Endothelial cell of umbilical vein (primary cell): ENCODE measurements around the gene KATNAL1. TPM values are rescaled to one million over a fixed set of nuclear protein-coding genes. Genes with fewer than 3 reads are reported as not detected.

ENCODE experiments used
- BruUV-seq: library from RNA; stranded (reverse); fragments of 400-500 nt; replicated peaks from 2 replicates; lab custom pipeline; 2021; lab: Mats Ljungman, UMichigan
- CTCF ChIA-PET: fragments of 300-600, 350-600 bp; sonication (Branson Sonifier 250); formaldehyde crosslinking; loops from one replicate; lab custom pipeline; 2021; ENCODE audit warnings: antibody characterized with exemption, inconsistent platforms; lab: Charles Lee
- POLR2A ChIA-PET: fragments of 300-600, 350-600 bp; sonication (Branson Sonifier 250); formaldehyde crosslinking; loops from one replicate; lab custom pipeline; 2021; ENCODE audit warnings: antibody characterized with exemption, inconsistent platforms; lab: Charles Lee
- DNase-seq: peaks from one replicate; pipeline ENCODE4 v3.0.0-alpha.2; 2011; ENCODE audit warnings: low read depth, low spot score
- FAIRE-seq: peaks from 2 replicates; lab custom pipeline; 2011; peaks lifted over from hg19 to GRCh38; lab: Jason Lieb, UNC
- H2AFZ ChIP-seq: 2 replicates; pipeline ENCODE4 v1.6.0; 2012; ENCODE audit warnings: low read depth, low read length, control low read depth, inconsistent platforms
- H3K27ac ChIP-seq: 2 replicates; pipeline ENCODE4 v1.5.1; 2011; ENCODE audit warnings: low read depth, mild to moderate bottlenecking, control low read depth, low read length, moderate library complexity; ENCODE audit not compliant: insufficient read depth
- H3K27me3 ChIP-seq, 2 experiments: 2 replicates each; pipeline versions ENCODE4 v1.6.0 to v1.6.1; 2011; ENCODE audit warnings: low read length in 2 of 2, mixed read lengths in 1 of 2; ENCODE audit not compliant: control insufficient read depth in 2 of 2, insufficient read depth in 2 of 2
- H3K36me3 ChIP-seq, 2 experiments: 2 replicates in 1 of 2; 3 replicates in 1 of 2; pipeline ENCODE4 v1.5.1; 2011; ENCODE audit warnings: low read length in 2 of 2, mild to moderate bottlenecking in 1 of 2, moderate library complexity in 1 of 2; ENCODE audit not compliant: control insufficient read depth in 2 of 2, insufficient read depth in 2 of 2; ENCODE audit errors: extremely low read depth in 1 of 2
- H3K4me1 ChIP-seq: 3 replicates; pipeline ENCODE4 v1.5.1; 2011; ENCODE audit warnings: mild to moderate bottlenecking, low read length; ENCODE audit not compliant: control insufficient read depth, insufficient read depth; ENCODE audit errors: extremely low read depth
- H3K4me2 ChIP-seq: 2 replicates; pipeline ENCODE4 v1.6.1; 2011; ENCODE audit warnings: low read length, control low read depth, mixed read lengths; ENCODE audit not compliant: insufficient read depth
- H3K4me3 ChIP-seq, 3 experiments: fragments of 200-600 bp in 1 of 3; sonication (generic), shearing (Covaris generic) in 1 of 3; replicated peaks in 1 of 3; 2 replicates each; pipeline ENCODE4 v1.5.1; 2011 to 2016; ENCODE audit warnings: control low read depth in 3 of 3, low read length in 3 of 3, mild to moderate bottlenecking in 2 of 3, inconsistent platforms in 1 of 3, low read depth in 1 of 3, moderate library complexity in 1 of 3; ENCODE audit not compliant: insufficient read depth in 1 of 3
- H3K79me2 ChIP-seq: 2 replicates; pipeline ENCODE4 v1.6.0; 2012; ENCODE audit warnings: low read length, inconsistent platforms; ENCODE audit not compliant: control insufficient read depth, insufficient read depth
- H3K9ac ChIP-seq: replicated peaks from 2 replicates; pipeline ENCODE3; 2011; ENCODE audit warnings: low read length, control low read depth; ENCODE audit not compliant: insufficient read depth; ENCODE audit errors: extremely low read depth
- H3K9me1 ChIP-seq: replicated peaks from 3 replicates; pipeline ENCODE4 v1.6.0; 2011; ENCODE audit warnings: mild to moderate bottlenecking, low read length; ENCODE audit not compliant: control insufficient read depth, insufficient read depth; ENCODE audit errors: extremely low read depth
- H3K9me3 ChIP-seq: replicated peaks from 2 replicates; pipeline ENCODE4 v1.5.1; 2012; ENCODE audit warnings: low read length, inconsistent platforms; ENCODE audit not compliant: control insufficient read depth, insufficient read depth
- H4K20me1 ChIP-seq: replicated peaks from 2 replicates; pipeline ENCODE3; 2011; ENCODE audit warnings: mild to moderate bottlenecking, low read length; ENCODE audit not compliant: control insufficient read depth, insufficient read depth; ENCODE audit errors: extremely low read depth
- EZH2 ChIP-seq: IDR thresholded peaks from 2 replicates; pipeline ENCODE4 v1.6.1; 2012; ENCODE audit warnings: borderline replicate concordance, low read depth, mild to moderate bottlenecking, moderate library complexity, low read length, inconsistent platforms; ENCODE audit not compliant: severe bottlenecking
- FOS ChIP-seq: IDR thresholded peaks from 2 replicates; pipeline ENCODE4 v1.6.1; 2011; ENCODE audit warnings: mild to moderate bottlenecking, low read length, moderate library complexity, borderline replicate concordance; ENCODE audit not compliant: insufficient read depth
- GATA2 ChIP-seq: IDR thresholded peaks from 2 replicates; pipeline ENCODE4 v1.7.0; 2011; ENCODE audit warnings: low read depth, mild to moderate bottlenecking, moderate library complexity, mixed read lengths, low read length; ENCODE audit not compliant: insufficient read length, insufficient read depth
- JUN ChIP-seq: IDR thresholded peaks from 2 replicates; pipeline ENCODE4 v1.6.1; 2011; ENCODE audit warnings: borderline replicate concordance, low read depth; ENCODE audit not compliant: insufficient read length, insufficient read depth
- MAX ChIP-seq: IDR thresholded peaks from 2 replicates; pipeline ENCODE4 v1.6.1; 2011; ENCODE audit not compliant: insufficient read depth, insufficient read length
- POLR2A ChIP-seq: IDR thresholded peaks from 2 replicates; pipeline ENCODE4 v1.6.1; 2012; ENCODE audit warnings: low read depth, mild to moderate bottlenecking, control low read depth, low read length
- dilution Hi-C: fragments of 300-500 bp; cut with MboI; formaldehyde crosslinking; loops from one replicate; pipeline ENCODE4 v1.15.0; 2019; ENCODE audit warnings: low sequenced_read_pairs; ENCODE audit not compliant: extremely low pct_ligation_motif_present
- intact Hi-C: fragments of 100-400 bp; cut with micrococcal nuclease; formaldehyde crosslinking; loops from one replicate; pipeline ENCODE4 v1.10.0; 2022
- polyA plus RNA-seq, 4 experiments: library from polyadenylated mRNA; depleted of rRNA in 3 of 4; stranded (reverse) in 3 of 4; unstranded in 1 of 4; fragments of >200 nt; gene quantifications; 2 replicates each; pipeline versions ENCODE4 v1.2.1 to v1.2.3, GENCODE V29; 2011 to 2012; ENCODE audit warnings: missing spikeins in 1 of 4
- total RNA-seq: library from RNA; stranded (reverse); gene quantifications from 2 replicates; pipeline ENCODE4 v1.2.3, GENCODE V29; 2021
- TF ChIP-seq, protein P1 (sequence below), 2 donors: IDR thresholded peaks; 1 replicate in 1 of 2; 2 replicates in 1 of 2; pipeline ENCODE4 v1.5.1; 2011; ENCODE audit warnings: low read length in 2 of 2, mild to moderate bottlenecking in 2 of 2, moderate library complexity in 2 of 2, control low read depth in 1 of 2, inconsistent platforms in 1 of 2, low read depth in 1 of 2; ENCODE audit not compliant: insufficient read depth in 1 of 2; ENCODE audit errors: extremely low read depth in 1 of 2

Gene KATNAL1
- total and polyA plus RNA-seq, 2 donors (not counting 3 experiments of a cell fraction or from before 2014, with no cell fraction given) = 7.2 to 49.2 TPM

- Histone ChIP-seq H3K36me3 (no peaks in the 10 kb centered on the region), H3K27me3 (no peaks in the 10 kb centered on the region), H3K9ac (no peak overlapping the region), H3K4me1 (no peaks in the 10 kb centered on the region), H3K27ac (no peak overlapping the region), H3K4me3 (no peak overlapping the region), H3K79me2 (no peaks in the 10 kb centered on the region), H3K9me1 (no peaks in the 10 kb centered on the region), H3K9me3 (no peaks in the 10 kb centered on the region), H3K4me2 (no peak overlapping the region), H4K20me1 (no peaks in the 10 kb centered on the region), H2AFZ (no peak overlapping the region)
- intact Hi-C loops (no loop called here), dilution Hi-C loops (loop anchor here (25.0 kb wide), 1 partner anchor 209 kb away; no protein-coding TSS in a partner anchor)
- DNase-seq (no peak), FAIRE-seq (no peak)
- TF ChIP-seq EZH2 = no peak
- no peak for TF ChIP-seq GATA2
- no peak for TF ChIP-seq POLR2A
- TF ChIP-seq, protein P1, sequence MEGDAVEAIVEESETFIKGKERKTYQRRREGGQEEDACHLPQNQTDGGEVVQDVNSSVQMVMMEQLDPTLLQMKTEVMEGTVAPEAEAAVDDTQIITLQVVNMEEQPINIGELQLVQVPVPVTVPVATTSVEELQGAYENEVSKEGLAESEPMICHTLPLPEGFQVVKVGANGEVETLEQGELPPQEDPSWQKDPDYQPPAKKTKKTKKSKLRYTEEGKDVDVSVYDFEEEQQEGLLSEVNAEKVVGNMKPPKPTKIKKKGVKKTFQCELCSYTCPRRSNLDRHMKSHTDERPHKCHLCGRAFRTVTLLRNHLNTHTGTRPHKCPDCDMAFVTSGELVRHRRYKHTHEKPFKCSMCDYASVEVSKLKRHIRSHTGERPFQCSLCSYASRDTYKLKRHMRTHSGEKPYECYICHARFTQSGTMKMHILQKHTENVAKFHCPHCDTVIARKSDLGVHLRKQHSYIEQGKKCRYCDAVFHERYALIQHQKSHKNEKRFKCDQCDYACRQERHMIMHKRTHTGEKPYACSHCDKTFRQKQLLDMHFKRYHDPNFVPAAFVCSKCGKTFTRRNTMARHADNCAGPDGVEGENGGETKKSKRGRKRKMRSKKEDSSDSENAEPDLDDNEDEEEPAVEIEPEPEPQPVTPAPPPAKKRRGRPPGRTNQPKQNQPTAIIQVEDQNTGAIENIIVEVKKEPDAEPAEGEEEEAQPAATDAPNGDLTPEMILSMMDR (IDR thresholded peaks at IDR 0.05; ENCODE audit: extremely low read depth in 1 of 2, insufficient read depth in 1 of 2, low read depth in 1 of 2, low read length in 2 of 2) = no peak
- no peak for TF ChIP-seq MAX
- TF ChIP-seq JUN = no peak
- no peak for TF ChIP-seq FOS
- ChIA-PET POLR2A (no interaction called here), CTCF (no interaction called here)
- no TSS peak for BruUV-seq
Observed at GRCh38 chr13:30346789-30347167, 39.4 kb upstream of the KATNAL1 start.
